Subcutaneous abdominal adipose tissue (tissue), 5 donors: Measurements from ENCODE around the gene FOXO3.
"Not testable (repeated sequence)": the region's sequence is repeated elsewhere in the genome, so short reads cannot be mapped to it uniquely, and the experiment has no call there.

Experiments used
- H3K27ac ChIP-seq: one replicate; pipeline ENCODE4 v1.7.0; 2013; ENCODE audit warnings: low read depth, mild to moderate bottlenecking, inconsistent platforms, low read length, moderate library complexity
- H3K27me3 ChIP-seq, 5 donors: one replicate each; pipeline ENCODE4 v1.7.0; 2013; ENCODE audit warnings: low read length in 5 of 5, inconsistent platforms in 1 of 5; ENCODE audit not compliant: control insufficient read depth in 5 of 5, insufficient read depth in 4 of 5
- H3K36me3 ChIP-seq, 5 donors: one replicate each; pipeline ENCODE4 v1.7.0; 2013; ENCODE audit warnings: low read length in 5 of 5; ENCODE audit not compliant: control insufficient read depth in 5 of 5, insufficient read depth in 5 of 5
- H3K4me1 ChIP-seq, 5 donors: one replicate each; pipeline ENCODE4 v1.7.0; 2013; ENCODE audit warnings: low read length in 5 of 5, mild to moderate bottlenecking in 3 of 5, moderate library complexity in 1 of 5; ENCODE audit not compliant: control insufficient read depth in 5 of 5, insufficient read depth in 5 of 5
- H3K4me3 ChIP-seq, 5 donors: one replicate each; pipeline ENCODE4 v1.7.0; 2013; ENCODE audit warnings: low read length in 5 of 5, low read depth in 1 of 5
- H3K9ac ChIP-seq, 5 donors: one replicate each; pipeline ENCODE4 v1.7.0; 2013; ENCODE audit warnings: low read length in 5 of 5, mild to moderate bottlenecking in 4 of 5, moderate library complexity in 3 of 5
- H3K9me3 ChIP-seq, 5 donors: one replicate each; pipeline ENCODE4 v1.7.0; 2013; ENCODE audit warnings: low read length in 5 of 5; ENCODE audit not compliant: control insufficient read depth in 5 of 5
- donor health status: healthy.
- donor health status: healthy.
- donor health status: healthy.
- donor health status: healthy.
- donor health status: healthy.

The FOXO3 gene

DNA sequence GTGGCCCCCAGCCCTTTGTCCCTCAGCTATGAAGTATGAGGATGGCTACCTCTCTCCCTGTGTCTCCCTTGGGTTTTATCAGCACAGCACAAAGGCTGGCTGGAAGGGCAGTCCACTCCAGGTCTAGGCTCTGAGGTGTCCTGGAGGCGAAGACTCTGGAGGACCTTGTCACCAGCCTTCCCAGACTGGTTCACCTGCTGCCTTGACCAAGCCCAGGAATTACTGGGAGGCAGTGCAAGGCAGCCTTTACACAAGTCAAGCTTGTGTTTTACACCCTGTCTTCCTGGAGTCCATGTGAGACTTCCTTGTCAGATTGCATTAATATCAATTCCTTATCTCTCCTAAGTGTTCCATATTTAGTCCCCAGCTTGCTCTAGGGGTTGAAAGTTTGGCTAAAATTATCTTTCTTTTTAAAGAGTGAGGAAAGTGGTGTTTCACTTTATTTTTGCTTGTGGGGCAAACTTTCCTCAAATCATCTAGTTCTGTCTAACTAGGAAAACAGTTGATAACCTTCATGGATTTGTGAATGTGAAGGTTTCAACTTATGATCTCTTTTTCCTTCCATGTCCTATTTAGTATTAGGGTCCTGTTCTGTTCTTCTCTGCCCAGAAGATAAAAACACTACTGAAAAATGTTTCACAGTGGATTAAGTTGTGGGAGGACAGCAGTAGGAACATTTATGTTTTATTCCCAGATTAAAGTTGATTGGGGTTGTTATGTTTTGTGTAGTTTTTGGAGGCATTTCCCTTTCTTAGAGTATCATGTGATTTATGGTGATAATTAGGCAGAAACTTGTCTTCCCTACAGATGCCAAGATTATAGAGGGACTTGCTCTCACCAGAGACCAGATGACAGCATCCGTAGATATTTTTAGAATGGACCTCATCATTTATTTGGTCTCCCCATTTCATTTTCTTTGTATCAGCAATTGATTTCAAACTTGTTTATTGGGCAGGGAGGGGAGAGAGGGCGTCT is 114.8 kb downstream of the FOXO3 start:
- no peaks in the 10 kb centered on the region for H3K27me3 ChIP-seq
- no peaks in the 10 kb centered on the region for H3K9me3 ChIP-seq
- peak overlapping the region; percentile 29 for H3K27ac ChIP-seq
- H3K4me3 ChIP-seq = no peak overlapping the region
- H3K36me3 ChIP-seq = peaks cover 0 to 9% (median 5%) of the 10 kb centered on the region in 5 donors
- peaks cover 0 to 47% (median 38%) of the 10 kb centered on the region in 5 donors for H3K4me1 ChIP-seq
- H3K9ac ChIP-seq = no peak overlapping the region

DNA sequence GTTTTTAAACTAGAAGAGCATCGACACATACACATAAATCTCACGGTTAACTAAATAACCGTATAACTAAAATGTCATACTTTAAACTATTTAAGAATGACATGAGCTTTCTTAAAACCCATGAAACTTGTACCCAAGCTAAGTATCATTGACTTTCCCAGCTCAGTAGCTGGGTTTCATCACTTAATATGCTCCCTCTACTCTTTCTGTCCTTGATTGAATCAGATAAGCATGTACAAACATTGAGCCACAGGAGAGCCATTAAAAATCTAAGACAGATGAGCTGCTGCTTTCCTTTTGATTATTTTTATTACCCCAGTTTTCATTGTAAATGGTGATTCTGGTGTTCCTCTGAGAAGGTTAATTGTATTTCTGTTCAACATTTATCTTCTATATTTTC is 115.8 kb downstream of the FOXO3 start:
- peak overlapping the region; percentile 3 for H3K27ac ChIP-seq

DNA sequence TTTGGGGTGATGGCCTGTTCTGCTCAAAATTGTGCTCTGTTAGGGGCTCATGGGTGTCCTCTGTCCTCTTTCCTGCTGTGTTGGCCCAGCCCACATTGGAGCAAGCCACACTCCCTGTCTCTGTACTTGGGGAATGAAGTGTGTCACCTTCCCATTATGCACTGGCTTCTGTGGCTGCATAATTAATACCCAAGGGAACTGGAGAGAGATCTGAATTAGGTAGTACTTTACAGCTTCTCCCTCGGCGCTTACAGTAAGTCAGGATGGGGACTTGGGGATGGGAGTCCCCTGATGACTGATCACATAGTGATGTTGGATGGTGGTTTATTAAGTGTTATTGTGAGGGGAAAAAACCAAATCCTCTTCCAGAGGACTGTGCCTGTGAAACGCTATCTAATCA is 116.6 kb downstream of the FOXO3 start:
- H3K9me3 ChIP-seq = no peaks in the 10 kb centered on the region
- no peak overlapping the region for H3K27ac ChIP-seq
- peaks cover 0 to 31% (median 24%) of the 10 kb centered on the region in 5 donors for H3K4me1 ChIP-seq
- no peaks in the 10 kb centered on the region for H3K27me3 ChIP-seq
- H3K36me3 ChIP-seq = peaks cover 0 to 10% (median 5%) of the 10 kb centered on the region in 5 donors
- H3K4me3 ChIP-seq = no peak overlapping the region
- H3K9ac ChIP-seq = no peak overlapping the region

More for the DNA sequence above, 115.8 kb downstream of the FOXO3 start:
- Histone ChIP-seq H3K4me3 (no peak overlapping the region), H3K9ac (no peak overlapping the region), H3K4me1 (peaks cover 0 to 36% (median 28%) of the 10 kb centered on the region in 5 donors), H3K27me3 (no peaks in the 10 kb centered on the region), H3K36me3 (peaks cover 0 to 10% (median 5%) of the 10 kb centered on the region in 5 donors), H3K9me3 (no peaks in the 10 kb centered on the region)

DNA sequence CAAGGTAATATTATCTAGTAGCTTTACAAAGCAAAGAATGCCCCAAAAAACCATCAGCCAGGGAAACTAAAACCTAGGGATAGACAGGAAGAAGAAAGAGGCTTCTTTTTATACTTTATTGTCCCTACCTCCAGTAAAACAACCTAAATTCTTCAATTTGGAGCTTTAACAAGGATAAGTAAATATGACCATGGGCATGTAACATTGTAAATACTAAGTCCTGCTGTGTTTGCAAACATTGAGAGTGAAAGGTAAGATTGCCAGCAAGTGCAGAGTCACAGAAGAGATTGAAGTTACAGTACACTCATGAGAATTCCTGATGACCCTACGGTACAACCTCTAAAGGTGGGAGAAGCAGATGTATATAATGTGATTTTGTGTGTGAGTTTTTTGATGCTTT is 117.2 kb downstream of the FOXO3 start:
- Histone ChIP-seq H3K4me1 (peaks cover 0 to 34% (median 24%) of the 10 kb centered on the region in 5 donors), H3K27me3 (no peaks in the 10 kb centered on the region), H3K4me3 (no peak overlapping the region), H3K9me3 (no peaks in the 10 kb centered on the region), H3K36me3 (peaks cover 0 to 10% (median 5%) of the 10 kb centered on the region in 5 donors), H3K9ac (no peak overlapping the region), H3K27ac (no peak overlapping the region)

DNA sequence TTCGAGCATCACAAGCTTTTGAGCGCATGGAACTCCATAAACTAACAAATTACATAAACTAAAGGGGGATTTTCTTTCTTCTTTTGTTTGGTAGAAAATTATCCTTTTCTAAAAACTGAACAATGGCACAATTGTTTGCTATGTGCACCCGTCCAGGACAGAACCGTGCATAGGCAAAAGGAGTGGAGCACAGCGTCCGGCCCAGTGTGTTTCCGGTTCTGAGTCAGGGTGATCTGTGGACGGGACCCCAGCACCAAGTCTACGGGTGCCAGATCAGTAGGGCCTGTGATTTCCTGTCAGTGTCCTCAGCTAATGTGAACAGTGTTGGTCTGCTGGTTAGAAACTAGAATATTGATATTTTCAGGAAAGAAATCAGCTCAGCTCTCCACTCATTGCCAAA is 119.6 kb downstream of the FOXO3 start:
- peaks cover 0 to 13% (median 5%) of the 10 kb centered on the region in 5 donors for H3K36me3 ChIP-seq
- not testable (repeated sequence) for H3K9me3 ChIP-seq, H3K27ac ChIP-seq, H3K27me3 ChIP-seq, H3K9ac ChIP-seq, H3K4me3 ChIP-seq
- H3K4me1 ChIP-seq = peaks cover 3 to 33% (median 20%) of the 10 kb centered on the region in 5 donors

DNA sequence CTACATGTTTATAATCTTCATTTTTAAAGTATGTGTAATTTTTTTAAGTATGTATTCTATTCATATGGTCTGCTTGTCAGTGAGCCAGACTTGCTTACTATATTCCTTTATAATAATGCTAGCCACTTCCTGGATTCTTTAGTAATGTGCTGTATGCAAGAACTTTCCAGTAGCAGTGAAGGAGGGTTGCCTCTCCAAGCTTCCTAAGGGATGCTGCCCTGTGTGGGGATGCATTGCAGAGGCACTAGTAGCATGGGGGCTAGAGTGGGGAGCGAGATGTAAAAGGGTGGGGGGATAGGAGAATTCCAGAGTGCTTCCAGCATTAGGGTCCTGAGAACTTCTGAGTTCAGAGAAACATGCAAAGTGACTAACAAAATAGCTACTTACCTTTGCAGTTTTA is 121.0 kb downstream of the FOXO3 start:
- not testable (repeated sequence) for H3K27ac ChIP-seq, H3K9me3 ChIP-seq, H3K9ac ChIP-seq, H3K4me3 ChIP-seq, H3K27me3 ChIP-seq
- Histone ChIP-seq H3K36me3 (peaks cover 0 to 22% (median 13%) of the 10 kb centered on the region in 5 donors), H3K4me1 (peaks cover 3 to 33% (median 26%) of the 10 kb centered on the region in 5 donors)

DNA sequence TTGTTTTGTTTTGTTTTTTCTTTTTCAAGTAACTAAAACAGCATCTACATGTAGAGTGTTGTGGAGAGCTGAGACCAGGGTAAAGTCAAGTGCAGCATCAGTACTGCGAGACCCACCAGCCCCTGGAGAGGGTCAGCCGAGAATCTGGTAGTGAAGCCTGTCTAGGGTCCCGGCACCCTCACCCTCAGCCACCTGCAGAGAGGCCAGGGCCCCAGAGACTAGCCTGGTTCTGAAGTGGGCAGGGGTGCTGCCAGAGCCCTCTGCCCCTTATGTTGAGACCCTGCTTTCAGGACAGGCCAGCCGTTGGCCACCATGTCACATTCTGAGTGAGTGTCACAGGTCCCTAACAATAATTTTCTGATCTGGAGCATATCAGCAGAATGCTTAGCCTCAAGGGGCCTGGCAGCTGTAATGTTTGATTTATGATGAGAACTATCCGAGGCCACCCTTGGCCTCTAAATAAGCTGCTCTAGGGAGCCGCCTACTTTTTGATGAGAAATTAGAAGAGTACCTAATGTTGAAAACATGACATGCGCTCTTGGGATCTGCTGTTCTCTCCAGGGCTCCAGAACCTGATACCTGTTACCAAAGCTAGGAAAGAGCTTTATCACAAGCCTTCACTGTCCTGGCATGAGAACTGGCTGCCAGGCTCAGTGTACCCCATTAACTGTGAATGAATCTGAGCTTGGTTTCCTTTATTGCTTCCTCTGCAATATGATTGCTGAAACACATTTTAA is 121.8 kb downstream of the FOXO3 start:
- Histone ChIP-seq H3K36me3 (peaks cover 0 to 28% (median 13%) of the 10 kb centered on the region in 5 donors), H3K4me1 (peaks cover 3 to 26% (median 19%) of the 10 kb centered on the region in 5 donors)
- H3K27ac ChIP-seq, H3K27me3 ChIP-seq, H3K9ac ChIP-seq, H3K4me3 ChIP-seq, H3K9me3 ChIP-seq: not testable (repeated sequence)

DNA sequence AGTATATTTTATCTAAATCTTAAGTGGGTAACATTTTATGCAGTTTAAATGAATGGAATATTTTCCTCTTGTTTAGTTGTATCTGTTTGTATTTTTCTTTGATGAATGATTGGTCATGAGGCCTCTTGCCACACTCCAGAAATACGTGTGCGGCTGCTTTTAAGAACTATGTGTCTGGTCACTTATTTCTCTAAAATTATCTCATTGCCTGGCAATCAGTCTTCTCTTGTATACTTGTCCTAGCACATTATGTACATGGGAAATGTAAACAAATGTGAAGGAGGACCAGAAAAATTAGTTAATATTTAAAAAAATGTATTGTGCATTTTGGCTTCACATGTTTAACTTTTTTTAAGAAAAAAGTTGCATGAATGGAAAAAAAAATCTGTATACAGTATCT is 123.3 kb downstream of the FOXO3 start:
- not testable (repeated sequence) for H3K27ac ChIP-seq, H3K9me3 ChIP-seq, H3K9ac ChIP-seq, H3K27me3 ChIP-seq, H3K4me3 ChIP-seq
- H3K4me1 ChIP-seq = peaks cover 3 to 31% (median 24%) of the 10 kb centered on the region in 5 donors
- peaks cover 0 to 28% (median 13%) of the 10 kb centered on the region in 5 donors for H3K36me3 ChIP-seq

DNA sequence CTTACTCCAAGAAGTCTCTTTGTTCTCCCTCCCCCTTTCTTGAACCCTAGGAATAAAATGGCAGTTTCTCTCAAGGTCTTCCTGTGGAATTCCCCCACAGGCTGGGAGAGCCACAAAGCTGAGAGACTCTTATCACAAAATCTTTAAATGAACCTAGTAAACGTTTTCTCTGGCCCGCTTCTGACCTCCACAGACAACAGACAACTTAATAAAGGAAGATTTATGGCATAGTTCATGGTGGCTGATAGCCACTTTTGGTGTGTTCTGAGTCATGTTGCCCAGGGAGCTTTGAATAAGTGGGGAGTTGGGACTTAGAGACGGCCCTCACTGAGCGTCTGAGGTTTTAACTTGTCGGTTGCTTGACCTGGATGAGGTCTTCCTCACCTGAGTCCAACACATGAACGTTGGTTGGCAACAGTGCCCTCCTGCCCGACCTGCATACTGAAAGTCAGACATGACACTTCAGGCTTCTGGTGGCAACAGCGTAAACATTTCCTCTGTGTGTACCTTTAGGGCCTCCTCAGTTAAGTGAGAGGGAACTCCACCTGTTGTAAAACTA is 124.1 kb downstream of the FOXO3 start:
- Histone ChIP-seq H3K27me3 (no peaks in the 10 kb centered on the region), H3K9ac (no peak overlapping the region), H3K4me1 (peaks cover 3 to 40% (median 33%) of the 10 kb centered on the region in 5 donors), H3K9me3 (no peaks in the 10 kb centered on the region), H3K36me3 (peaks cover 0 to 22% (median 8%) of the 10 kb centered on the region in 5 donors), H3K4me3 (no peak overlapping the region), H3K27ac (no peak overlapping the region)
